H1 (cell line): Measurements from ENCODE around the gene NR0B2. TPM values are rescaled to one million over a fixed set of nuclear protein-coding genes. Genes with fewer than 3 reads are reported as not detected.

Source experiments
- CTCF ChIA-PET: fragments of 300-600 bp; sonication (Branson Sonifier 250); formaldehyde crosslinking; loops from one replicate; lab custom pipeline; 2021; ENCODE audit not compliant: partially characterized antibody; lab: Charles Lee
- POLR2A ChIA-PET: fragments of 300-600 bp; sonication (Branson Sonifier 250); formaldehyde crosslinking; loops from one replicate; lab custom pipeline; 2021; ENCODE audit warnings: inconsistent platforms; ENCODE audit not compliant: partially characterized antibody; lab: Charles Lee
- DNase-seq, 2 experiments: peaks; one replicate each; pipeline versions ENCODE4 v3.0.0 to v3.0.0-alpha.2; 2010 to 2022; ENCODE audit warnings: low spot score in 2 of 2, low read depth in 1 of 2, mixed read lengths in 1 of 2
- FAIRE-seq: peaks from 2 replicates; lab custom pipeline; 2011; peaks lifted over from hg19 to GRCh38; lab: Jason Lieb, UNC
- H2AFZ ChIP-seq: 2 replicates; pipeline ENCODE4 v1.8.1; 2012; ENCODE audit warnings: low read length, inconsistent platforms
- H2AK5ac ChIP-seq: 2 replicates; pipeline ENCODE4 v1.6.1; 2013; ENCODE audit warnings: low read depth, low read length
- H2BK120ac ChIP-seq: replicated peaks from 2 replicates; pipeline ENCODE3; 2013; ENCODE audit warnings: low read depth, low read length, inconsistent platforms
- H2BK12ac ChIP-seq: 2 replicates; pipeline ENCODE4 v1.6.1; 2013; ENCODE audit warnings: low read depth, low read length
- H2BK15ac ChIP-seq: 2 replicates; pipeline ENCODE4 v1.6.1; 2013; ENCODE audit warnings: low read length
- H2BK20ac ChIP-seq: 2 replicates; pipeline ENCODE4 v1.6.1; 2013; ENCODE audit warnings: low read length
- H2BK5ac ChIP-seq: 2 replicates; pipeline ENCODE4 v1.6.1; 2013; ENCODE audit warnings: low read depth, low read length
- H3K14ac ChIP-seq: 2 replicates; pipeline ENCODE4 v1.6.1; 2013; ENCODE audit warnings: inconsistent platforms; ENCODE audit not compliant: insufficient read length
- H3K18ac ChIP-seq: 2 replicates; pipeline ENCODE4 v1.6.1; 2013; ENCODE audit warnings: low read length; ENCODE audit errors: extremely low read depth
- H3K23ac ChIP-seq: 2 replicates; pipeline ENCODE4 v1.6.1; 2013; ENCODE audit warnings: inconsistent platforms; ENCODE audit not compliant: insufficient read length
- H3K23me2 ChIP-seq: 2 replicates; pipeline ENCODE4 v1.6.1; 2013; ENCODE audit warnings: low read depth, low read length
- H3K27ac ChIP-seq: 2 replicates; pipeline ENCODE4 v1.6.1; 2011; ENCODE audit warnings: low read depth, low read length, inconsistent platforms
- H3K27me3 ChIP-seq, 4 experiments: replicated peaks in 1 of 4; 1 replicate in 1 of 4; 2 replicates in 3 of 4; pipeline versions ENCODE4 v1.6.1 to v1.8.1; 2011 to 2013; ENCODE audit warnings: low read length in 3 of 4, mild to moderate bottlenecking in 3 of 4, inconsistent platforms in 2 of 4, mixed read lengths in 2 of 4, moderate library complexity in 1 of 4; ENCODE audit not compliant: control insufficient read depth in 3 of 4, insufficient read depth in 3 of 4; ENCODE audit errors: extremely low read depth in 1 of 4
- H3K36me3 ChIP-seq, 4 experiments: 2 replicates each; pipeline versions ENCODE4 v1.6.1 to v1.8.1; 2011 to 2013; ENCODE audit warnings: mild to moderate bottlenecking in 4 of 4, low read length in 3 of 4, moderate library complexity in 2 of 4, control low read depth in 1 of 4, inconsistent platforms in 1 of 4; ENCODE audit not compliant: insufficient read depth in 4 of 4, control insufficient read depth in 2 of 4
- H3K4ac ChIP-seq: replicated peaks from 2 replicates; pipeline ENCODE3; 2013; ENCODE audit warnings: low read length, low read depth, mixed read lengths, inconsistent platforms; ENCODE audit not compliant: insufficient read length
- H3K4me1 ChIP-seq, 4 experiments: replicated peaks in 1 of 4; 1 replicate in 1 of 4; 2 replicates in 3 of 4; pipeline versions ENCODE4 v1.6.1 to v1.8.1; 2011 to 2013; ENCODE audit warnings: low read length in 3 of 4, inconsistent platforms in 2 of 4, mixed read lengths in 1 of 4; ENCODE audit not compliant: insufficient read depth in 4 of 4, control insufficient read depth in 3 of 4
- H3K4me2 ChIP-seq, 2 experiments: 2 replicates each; pipeline versions ENCODE4 v1.6.1 to v1.8.1; 2011 to 2013; ENCODE audit warnings: low read depth in 2 of 2, low read length in 2 of 2, control low read depth in 1 of 2, inconsistent platforms in 1 of 2, mild to moderate bottlenecking in 1 of 2; ENCODE audit not compliant: insufficient read depth in 1 of 2
- H3K4me3 ChIP-seq, 4 experiments: fragments of 200-600, 300-600 bp in 1 of 4; sonication (generic), shearing (Covaris generic), sonication (Bioruptor Twin) in 1 of 4; 2 replicates each; pipeline versions ENCODE4 v1.5.1 to v1.8.1; 2011 to 2016; ENCODE audit warnings: low read length in 4 of 4, low read depth in 3 of 4, control low read depth in 2 of 4, inconsistent platforms in 2 of 4, mild to moderate bottlenecking in 2 of 4, mixed read lengths in 1 of 4, moderate library complexity in 1 of 4; ENCODE audit not compliant: insufficient read depth in 2 of 4; ENCODE audit errors: extremely low read depth in 1 of 4
- H3K56ac ChIP-seq: replicated peaks from 2 replicates; pipeline ENCODE3; 2013; ENCODE audit warnings: low read depth, mild to moderate bottlenecking, mixed read lengths, low read length, inconsistent platforms; ENCODE audit not compliant: insufficient read length
- H3K79me1 ChIP-seq: 2 replicates; pipeline ENCODE4 v1.6.1; 2013; ENCODE audit warnings: low read depth, low read length, control low read depth
- H3K79me2 ChIP-seq, 2 experiments: 2 replicates each; pipeline versions ENCODE4 v1.6.1 to v1.8.1; 2012 to 2013; ENCODE audit warnings: low read length in 2 of 2, mild to moderate bottlenecking in 2 of 2, inconsistent platforms in 1 of 2; ENCODE audit not compliant: insufficient read depth in 2 of 2, control insufficient read depth in 1 of 2
- H3K9ac ChIP-seq, 4 experiments: replicated peaks in 1 of 4; 1 replicate in 1 of 4; 2 replicates in 3 of 4; pipeline versions ENCODE4 v1.6.1 to v1.8.1; 2011 to 2013; ENCODE audit warnings: low read depth in 3 of 4, low read length in 3 of 4, control low read depth in 2 of 4, mild to moderate bottlenecking in 2 of 4, moderate library complexity in 2 of 4, inconsistent platforms in 1 of 4; ENCODE audit errors: extremely low read depth in 1 of 4
- H3K9me3 ChIP-seq, 2 experiments: 2 replicates each; pipeline versions ENCODE4 v1.6.1 to v1.8.1; 2012 to 2013; ENCODE audit warnings: mild to moderate bottlenecking in 2 of 2, moderate library complexity in 2 of 2, control low read depth in 1 of 2, inconsistent platforms in 1 of 2, low read depth in 1 of 2, low read length in 1 of 2, mixed read lengths in 1 of 2; ENCODE audit not compliant: insufficient read depth in 2 of 2
- H4K20me1 ChIP-seq, 2 experiments: replicated peaks in 1 of 2; 2 replicates each; pipeline versions ENCODE3 to v1.8.1; 2011 to 2013; ENCODE audit warnings: inconsistent platforms in 2 of 2, low read length in 2 of 2, mild to moderate bottlenecking in 1 of 2; ENCODE audit not compliant: insufficient read depth in 2 of 2, control insufficient read depth in 1 of 2
- H4K5ac ChIP-seq: 2 replicates; pipeline ENCODE4 v1.6.1; 2013; ENCODE audit warnings: low read length, low read depth, mixed read lengths, inconsistent platforms; ENCODE audit not compliant: insufficient read length
- H4K8ac ChIP-seq: 2 replicates; pipeline ENCODE4 v1.8.0; 2013; ENCODE audit warnings: mild to moderate bottlenecking, moderate library complexity, low read length, inconsistent platforms; ENCODE audit not compliant: insufficient read depth; ENCODE audit errors: extremely low read depth
- H4K91ac ChIP-seq: replicated peaks from 2 replicates; pipeline ENCODE3; 2013; ENCODE audit warnings: low read length, mixed read lengths, inconsistent platforms; ENCODE audit not compliant: insufficient read length
- BCL11A ChIP-seq, 2 experiments: IDR thresholded peaks; one replicate each; pipeline ENCODE4 v1.6.1; 2011; ENCODE audit warnings: low read depth in 2 of 2, low read length in 2 of 2, mild to moderate bottlenecking in 2 of 2
- CBX5 ChIP-seq: fragments of 300-800, 300-1000 bp; sonication (generic); IDR thresholded peaks from 2 replicates; pipeline ENCODE4 v1.7.1; 2016; ENCODE audit warnings: antibody characterized with exemption, low read length, low read depth
- CREB1 ChIP-seq: IDR thresholded peaks from 2 replicates; pipeline ENCODE4 v1.6.1; 2012; ENCODE audit warnings: inconsistent platforms
- CTBP2 ChIP-seq: IDR thresholded peaks from 2 replicates; pipeline ENCODE4 v1.7.0; 2011; ENCODE audit warnings: borderline replicate concordance, mild to moderate bottlenecking, moderate library complexity, mixed read lengths, low read length; ENCODE audit not compliant: insufficient read depth, insufficient read length
- E2F6 ChIP-seq: IDR thresholded peaks from 2 replicates; pipeline ENCODE4 v1.6.1; 2012; ENCODE audit warnings: inconsistent platforms
- EZH2 ChIP-seq: fragments of 200-600 bp; sonication (generic); IDR thresholded peaks from 2 replicates; pipeline ENCODE4 v1.7.1; 2012; ENCODE audit warnings: low read depth, mild to moderate bottlenecking, moderate library complexity, low read length, inconsistent platforms; ENCODE audit not compliant: severe bottlenecking
- GTF2F1 ChIP-seq: IDR thresholded peaks from 2 replicates; pipeline ENCODE4 v1.6.1; 2012; ENCODE audit warnings: low read depth, low read length, improper control_type of control experiment, borderline replicate concordance
- KDM5A ChIP-seq: fragments of 200-600 bp; IDR thresholded peaks from 2 replicates; pipeline ENCODE4 v1.7.1; 2012; ENCODE audit warnings: mild to moderate bottlenecking, low read length, inconsistent platforms, mixed read lengths
- RAD21 ChIP-seq, 2 experiments: IDR thresholded peaks in 1 of 2; conservative IDR thresholded peaks in 1 of 2; 2 replicates each; pipeline ENCODE4 v1.6.1; 2011; ENCODE audit warnings: low read depth in 2 of 2, low read length in 2 of 2, improper control_type of control experiment in 1 of 2, inconsistent platforms in 1 of 2, mild to moderate bottlenecking in 1 of 2, moderate library complexity in 1 of 2
- RXRA ChIP-seq: IDR thresholded peaks from 2 replicates; pipeline ENCODE4 v1.6.1; 2011; ENCODE audit warnings: low read depth, mild to moderate bottlenecking, low read length, moderate library complexity; ENCODE audit not compliant: insufficient read depth
- SIRT6 ChIP-seq: IDR thresholded peaks from one replicate; pipeline ENCODE4 v1.7.1; 2012; ENCODE audit warnings: low read length, inconsistent platforms
- SP1 ChIP-seq: IDR thresholded peaks from 2 replicates; pipeline ENCODE4 v1.6.1; 2011; ENCODE audit warnings: low read depth, low read length
- TAF7 ChIP-seq: optimal IDR thresholded peaks from 2 replicates; pipeline ENCODE3; 2011; ENCODE audit warnings: low read depth, mild to moderate bottlenecking, inconsistent platforms, low read length, moderate library complexity, borderline replicate concordance
- TBP ChIP-seq: IDR thresholded peaks from 2 replicates; pipeline ENCODE4 v1.6.1; 2011; ENCODE audit warnings: low read depth, low read length, improper control_type of control experiment
- WGBS, 2 experiments: shearing (Covaris generic) in 1 of 2; methylation state at CpG; one replicate each; pipeline versions ENCODE4 v1.1.6 to v1.1.7; 2013 to 2015; ENCODE audit warnings: low lambda C conversion rate in 2 of 2, mixed read lengths in 2 of 2, inconsistent platforms in 1 of 2, low coverage in 1 of 2, missing lambda C conversion rate in 1 of 2; ENCODE audit not compliant: insufficient replicate concordance in 2 of 2, insufficient coverage in 1 of 2, insufficient read length in 1 of 2; ENCODE audit errors: extremely low coverage in 1 of 2, missing lambda C conversion rate in 1 of 2; 5-methylcytosine and 5-hydroxymethylcytosine counted together
- polyA plus RNA-seq, 7 experiments: library from polyadenylated mRNA; depleted of rRNA in 3 of 7; stranded (reverse) in 5 of 7; unstranded in 2 of 7; fragments of >200 nt in 5 of 7; fragments of 200-250 nt in 2 of 7; gene quantifications; 1 replicate in 5 of 7; 2 replicates in 1 of 7; 4 replicates in 1 of 7; pipeline versions ENCODE4 v1.2.1 to v1.2.3, GENCODE V29; 2011 to 2013; ENCODE audit warnings: missing spikeins in 2 of 7, mixed read lengths in 2 of 7
- total RNA-seq: library from RNA; stranded (reverse); fragmentation: NEBNext Ultra II Directional; extraction: Animal tissue kit (Norgen Biotek cat#: 25700); gene quantifications from 2 replicates; pipeline ENCODE4 v1.2.1, GENCODE V29; 2021

The NR0B2 gene
- total and polyA plus RNA-seq, 2 of the 8 experiments (the other 6 are each of a cell fraction or from before 2014, with no cell fraction given), result not detected

GRCh38 chr1:26945138-26945537 lies 31.4 kb upstream of the NR0B2 start:
- H2BK15ac ChIP-seq, result no peak overlapping the region
- no peaks in the 10 kb centered on the region for H3K79me2 ChIP-seq
- no peak overlapping the region for H3K4me2 ChIP-seq
- H4K91ac ChIP-seq, result no peak overlapping the region
- no peaks in the 10 kb centered on the region for H3K79me1 ChIP-seq
- H3K27me3 ChIP-seq, result no peaks in the 10 kb centered on the region
- H2BK120ac ChIP-seq, result no peak overlapping the region
- peaks cover 3 to 7% of the 10 kb centered on the region in 2 experiments for H4K20me1 ChIP-seq
- H3K27ac ChIP-seq, result no peak overlapping the region
- H3K9ac ChIP-seq, result no peak overlapping the region
- ChIA-PET CTCF (interaction anchor here (0.6 kb wide), 1 partner anchor 659 kb away, joined by 3 read pairs; no protein-coding TSS in a partner anchor), POLR2A (interaction anchor here (1.1 to 1.3 kb wide), 4 partner anchors 8 to 22 kb away, joined by 3 to 6 read pairs (median 4); partner anchors contain the start of gene KDF1)
- H3K4ac ChIP-seq, result no peak overlapping the region
- no peak overlapping the region for H3K18ac ChIP-seq
- no peaks in the 10 kb centered on the region for H3K23me2 ChIP-seq
- DNase-seq, result no peak
- H3K4me1 ChIP-seq, result no peaks in the 10 kb centered on the region
- no peak overlapping the region for H2AFZ ChIP-seq
- no peaks in the 10 kb centered on the region for H3K9me3 ChIP-seq
- no peak overlapping the region for H2BK12ac ChIP-seq
- FAIRE-seq, result no peak
- no peak overlapping the region for H3K14ac ChIP-seq
- no peak overlapping the region for H2BK20ac ChIP-seq
- 94% methylated on average over 2 of the region's 2 CpGs; no CpG with 5 or more reads in 1 of the 2 experiments for WGBS, 2 experiments
- H2AK5ac ChIP-seq, result no peak overlapping the region
- no peak overlapping the region for H3K56ac ChIP-seq
- H4K5ac ChIP-seq, result no peak overlapping the region
- H2BK5ac ChIP-seq, result no peak overlapping the region
- H4K8ac ChIP-seq, result no peak overlapping the region
- H3K36me3 ChIP-seq, result peaks cover 19 to 62% (median 42%) of the 10 kb centered on the region in 4 experiments
- no peak overlapping the region for H3K4me3 ChIP-seq
- H3K23ac ChIP-seq, result no peak overlapping the region
- TF ChIP-seq CBX5 (no peak), TAF7 (no peak), SIRT6 (no peak), KDM5A (no peak), TBP (no peak), CREB1 (no peak), RXRA (no peak), EZH2 (no peak), SP1 (no peak), E2F6 (no peak), BCL11A (IDR thresholded peaks at IDR 0.05; ENCODE audit: low read depth in 2 of 2, low read length in 2 of 2) (no peak), RAD21 (IDR thresholded peaks at IDR 0.05 in 1 of 2, conservative IDR thresholded peaks at IDR 0.05 in 1 of 2; ENCODE audit: low read depth in 2 of 2, low read length in 2 of 2) (no peak), GTF2F1 (no peak), CTBP2 (no peak)
